Esophagus muscularis mucosa (tissue), 4 donors: Measurements from ENCODE around the gene ATXN10. TPM values are rescaled to one million over a fixed set of nuclear protein-coding genes. Genes with fewer than 3 reads are reported as not detected.

Source experiments
- DNase-seq: peaks from one replicate; pipeline ENCODE4 v3.0.0-alpha.2; 2017; ENCODE audit errors: extremely low spot score
- H3K27ac ChIP-seq, 4 donors: fragments of 200-600 bp; sonication (generic); replicated peaks in 1 of 4; 1 replicate in 3 of 4; 2 replicates in 1 of 4; pipeline ENCODE4 v1.5.1; 2016 to 2019; ENCODE audit warnings: mild to moderate bottlenecking in 1 of 4
- H3K27me3 ChIP-seq, 4 donors: fragments of 200-600 bp; sonication (generic); one replicate each; pipeline versions ENCODE4 v1.5.1 to v1.6.0; 2016 to 2019
- H3K36me3 ChIP-seq, 4 donors: fragments of 200-600 bp; sonication (generic); one replicate each; pipeline ENCODE4 v1.5.1; 2016 to 2019
- H3K4me1 ChIP-seq, 4 donors: fragments of 200-600 bp; sonication (generic); one replicate each; pipeline ENCODE4 v1.5.1; 2016 to 2019
- H3K4me3 ChIP-seq, 4 donors: fragments of 200-600 bp; sonication (generic); 1 replicate in 2 of 4; 2 replicates in 2 of 4; pipeline ENCODE4 v1.5.1; 2016 to 2019; ENCODE audit warnings: mild to moderate bottlenecking in 4 of 4, moderate library complexity in 1 of 4
- H3K9me3 ChIP-seq, 4 donors: fragments of 200-600 bp; sonication (generic); 1 replicate in 3 of 4; 2 replicates in 1 of 4; pipeline ENCODE4 v1.5.1; 2016 to 2019
- CTCF ChIP-seq, 3 experiments: fragments of 200-600 bp in 2 of 3; fragments of 450-650 bp in 1 of 3; sonication (generic) in 2 of 3; IDR thresholded peaks; one replicate each; pipeline ENCODE4 v1.5.1; 2017 to 2019; ENCODE audit warnings: antibody characterized with exemption in 3 of 3, mild to moderate bottlenecking in 2 of 3, moderate library complexity in 1 of 3
- EP300 ChIP-seq: sonication (generic); formaldehyde crosslinking; IDR thresholded peaks from one replicate; pipeline ENCODE4 v1.6.1; 2017; ENCODE audit warnings: antibody characterized with exemption
- POLR2A ChIP-seq: fragments of 450-650 bp; IDR thresholded peaks from one replicate; pipeline ENCODE4 v1.6.1; 2017; ENCODE audit warnings: antibody characterized with exemption, moderate library complexity, mild to moderate bottlenecking, low read depth
- POLR2AphosphoS5 ChIP-seq, 2 donors: sonication (generic); formaldehyde crosslinking; IDR thresholded peaks; one replicate each; pipeline ENCODE4 v1.6.1; 2017; ENCODE audit warnings: antibody characterized with exemption in 2 of 2
- WGBS: methylation state at CpG from one replicate; pipeline ENCODE4 v1.1.5; 2018; 5-methylcytosine and 5-hydroxymethylcytosine counted together
- intact Hi-C: fragments of 100-400 bp; cut with DNase I; formaldehyde crosslinking; loops from one replicate; pipeline ENCODE4 v1.15.1; 2023
- total RNA-seq, 4 donors: library from RNA; depleted of rRNA; stranded (reverse); fragments of >200 nt; gene quantifications; one replicate each; pipeline versions ENCODE4 v1.1.0 to v1.2.1, GENCODE V29; 2016

The ATXN10 gene
- total RNA-seq, 4 donors from 2014 or later = 67.5 to 126 (median 91.2) TPM

- DNase-seq = no peak
- Histone ChIP-seq H3K4me3 (no peak overlapping the region), H3K36me3 (no peaks in the 10 kb centered on the region), H3K4me1 (peaks cover 10 to 18% (median 13%) of the 10 kb centered on the region in 4 donors), H3K27me3 (peaks cover 0 to 87% (median 4%) of the 10 kb centered on the region in 4 donors), H3K27ac (no peak overlapping the region), H3K9me3 (no peaks in the 10 kb centered on the region)
- TF ChIP-seq EP300 = no peak
- no peak for TF ChIP-seq POLR2A
- TF ChIP-seq POLR2AphosphoS5 (IDR thresholded peaks at IDR 0.05) = no peak
- no peak for TF ChIP-seq CTCF (IDR thresholded peaks at IDR 0.05)
- WGBS = 69% methylated on average over 6 of the region's 6 CpGs
- intact Hi-C loops = no loop called here
Measured at GRCh38 chr22:45879552-45879949, 207.9 kb downstream of the ATXN10 start.

GRCh38 chr22:45880091-45880715 is 208.6 kb downstream of the ATXN10 start:
- intact Hi-C loops = no loop called here
- WGBS = 65% methylated on average over 17 of the region's 22 CpGs
- DNase-seq = no peak
- Histone ChIP-seq H3K27ac (no peak overlapping the region), H3K4me1 (peaks cover 10 to 18% (median 14%) of the 10 kb centered on the region in 4 donors), H3K9me3 (no peaks in the 10 kb centered on the region), H3K27me3 (peaks cover 0 to 94% (median 4%) of the 10 kb centered on the region in 4 donors), H3K36me3 (no peaks in the 10 kb centered on the region), H3K4me3 (peak overlapping the region in 1 of 4 donors; percentile 24)
- TF ChIP-seq POLR2A = no peak
- TF ChIP-seq EP300 = no peak
- TF ChIP-seq CTCF (IDR thresholded peaks at IDR 0.05) = no peak
- no peak for TF ChIP-seq POLR2AphosphoS5 (IDR thresholded peaks at IDR 0.05)

GRCh38 chr22:45880716-45881523 is 209.3 kb downstream of the ATXN10 start:
- Histone ChIP-seq H3K36me3 (no peaks in the 10 kb centered on the region), H3K9me3 (no peaks in the 10 kb centered on the region), H3K27me3 (peaks cover 0 to 100% (median 4%) of the 10 kb centered on the region in 4 donors), H3K27ac (no peak overlapping the region), H3K4me1 (peaks cover 10 to 18% (median 14%) of the 10 kb centered on the region in 4 donors), H3K4me3 (peak overlapping the region in 2 of 4 donors; percentile 24)
- intact Hi-C loops = no loop called here
- TF ChIP-seq POLR2A (no peak), EP300 (no peak), POLR2AphosphoS5 (IDR thresholded peaks at IDR 0.05) (no peak), CTCF (IDR thresholded peaks at IDR 0.05) (no peak)
- no peak for DNase-seq
- 26% methylated on average over 22 of the region's 49 CpGs for WGBS

- TF ChIP-seq POLR2A (no peak), POLR2AphosphoS5 (IDR thresholded peaks at IDR 0.05) (no peak), CTCF (IDR thresholded peaks at IDR 0.05) (no peak), EP300 (no peak)
- no peak for DNase-seq
- Histone ChIP-seq H3K4me3 (no peak overlapping the region), H3K27ac (no peak overlapping the region), H3K36me3 (no peaks in the 10 kb centered on the region), H3K9me3 (no peaks in the 10 kb centered on the region), H3K27me3 (peaks cover 0 to 100% (median 4%) of the 10 kb centered on the region in 4 donors), H3K4me1 (peaks cover 10 to 18% (median 14%) of the 10 kb centered on the region in 4 donors)
- 97% methylated on average over 6 of the region's 8 CpGs for WGBS
- intact Hi-C loops = no loop called here
Measured at GRCh38 chr22:45881524-45881875, 209.9 kb downstream of the ATXN10 start.
